ENCODE data around the gene RPL28.

The RPL28 gene

GRCh38 chr19:55385724-55386492 is at the start of gene RPL28:
TSS of gene RPL28 (plus strand) at chr19:55385932. CDS start at chr19:55386358, 426 bp downstream.
- DNase-seq, result peak; percentile 99

GRCh38 chr19:55336101-55336500 is 49.6 kb upstream of the RPL28 start:
- DNase-seq, result no peak

GRCh38 chr19:55339105-55339888 is 46.4 kb upstream of the RPL28 start, which contains the start of gene KMT5C:
TSS of gene KMT5C (plus strand) at chr19:55339876. CDS start at chr19:55341937, 2,061 bp downstream.
- peak; percentile 100 for DNase-seq

GRCh38 chr19:55339889-55340783 is 45.6 kb upstream of the RPL28 start:
- peak; percentile 75 for DNase-seq

GRCh38 chr19:55340784-55341147 is 45.0 kb upstream of the RPL28 start:
- DNase-seq, result peak; percentile 90

GRCh38 chr19:55341171-55341588 is 44.6 kb upstream of the RPL28 start:
- peak; percentile 94 for DNase-seq

GRCh38 chr19:55341595-55342531 is 43.9 kb upstream of the RPL28 start:
- no peak for DNase-seq

- DNase-seq, result peak; percentile 81
Measured at GRCh38 chr19:55344444-55344843, 41.3 kb upstream of the RPL28 start.

- no peak for DNase-seq
Measured at GRCh38 chr19:55345101-55345817, 40.5 kb upstream of the RPL28 start.

GRCh38 chr19:55345818-55346724 is 39.7 kb upstream of the RPL28 start:
- DNase-seq, result peak; percentile 59

GRCh38 chr19:55346725-55347441 is 38.8 kb upstream of the RPL28 start:
- no peak for DNase-seq

- no peak for DNase-seq
Measured at GRCh38 chr19:55347442-55348009, 38.2 kb upstream of the RPL28 start.

GRCh38 chr19:55348317-55349034 is 37.3 kb upstream of the RPL28 start:
- no peak for DNase-seq

- DNase-seq, result no peak
Measured at GRCh38 chr19:55350620-55351315, 35.0 kb upstream of the RPL28 start.

- DNase-seq, result no peak
Measured at GRCh38 chr19:55352040-55352439, 33.7 kb upstream of the RPL28 start.

GRCh38 chr19:55352549-55353145 is 33.1 kb upstream of the RPL28 start:
- DNase-seq, result no peak

GRCh38 chr19:55353356-55353802 is 32.4 kb upstream of the RPL28 start:
- DNase-seq, result peak; percentile 39
